Neural progenitor cell (in vitro differentiated cells): Measurements from ENCODE around the gene NEURL1. TPM values are rescaled to one million over a fixed set of nuclear protein-coding genes. Genes with fewer than 3 reads are reported as not detected.

Experiments
- DNase-seq: peaks from one replicate; pipeline ENCODE4 v3.0.0-alpha.2; 2016; ENCODE audit warnings: low spot score
- H2AFZ ChIP-seq: fragments of 200-600 bp; sonication (generic); replicated peaks from 2 replicates; pipeline ENCODE4 v1.6.1; 2016; ENCODE audit warnings: antibody characterized with exemption
- H3F3A ChIP-seq: fragments of 200-600 bp; sonication (generic); 2 replicates; pipeline ENCODE4 v1.6.1; 2016; ENCODE audit warnings: antibody characterized with exemption, low read depth
- H3K27ac ChIP-seq: fragments of 200-600 bp; sonication (generic); 2 replicates; pipeline ENCODE4 v1.5.1; 2016; ENCODE audit warnings: mild to moderate bottlenecking
- H3K27me3 ChIP-seq: fragments of 200-600 bp; sonication (generic); 2 replicates; pipeline ENCODE4 v1.6.1; 2016; ENCODE audit warnings: mild to moderate bottlenecking, moderate library complexity
- H3K36me3 ChIP-seq: fragments of 200-600 bp; sonication (generic); 2 replicates; pipeline ENCODE4 v1.5.1; 2016
- H3K4me1 ChIP-seq: fragments of 200-600 bp; sonication (generic); 2 replicates; pipeline ENCODE4 v1.6.1; 2016; ENCODE audit warnings: mixed run types
- H3K4me2 ChIP-seq: fragments of 200-600 bp; sonication (generic); 2 replicates; pipeline ENCODE4 v1.6.1; 2016
- H3K4me3 ChIP-seq: fragments of 200-600 bp; sonication (generic); 2 replicates; pipeline ENCODE4 v1.5.1; 2016
- H3K79me2 ChIP-seq: fragments of 200-600 bp; sonication (generic); 2 replicates; pipeline ENCODE4 v1.6.1; 2016; ENCODE audit warnings: low read depth
- H3K9ac ChIP-seq: fragments of 200-600 bp; sonication (generic); 2 replicates; pipeline ENCODE4 v1.6.1; 2016
- H3K9me3 ChIP-seq: fragments of 200-600 bp; sonication (generic); 2 replicates; pipeline ENCODE4 v1.5.1; 2016; ENCODE audit warnings: low read depth
- H4K20me1 ChIP-seq: fragments of 200-600 bp; sonication (generic); 2 replicates; pipeline ENCODE4 v1.6.1; 2016; ENCODE audit warnings: low read depth
- H3K27ac Mint-ChIP-seq: 3 replicates; pipeline ENCODE4 v1.8.0; 2021; ENCODE audit warnings: mixed read lengths
- H3K27me3 Mint-ChIP-seq: 2 replicates; pipeline ENCODE4 v1.8.0; 2022; ENCODE audit warnings: low read depth, mild to moderate bottlenecking, inconsistent platforms, moderate library complexity, mixed read lengths; ENCODE audit not compliant: insufficient read depth
- H3K36me3 Mint-ChIP-seq: 3 replicates; pipeline ENCODE4 v1.8.0; 2021; ENCODE audit warnings: mixed read lengths
- H3K4me1 Mint-ChIP-seq: 3 replicates; pipeline ENCODE4 v1.8.0; 2021; ENCODE audit warnings: mixed read lengths
- H3K4me3 Mint-ChIP-seq: 3 replicates; pipeline ENCODE4 v1.8.0; 2021; ENCODE audit warnings: mild to moderate bottlenecking, moderate library complexity, mixed read lengths
- H3K9me3 Mint-ChIP-seq: 3 replicates; pipeline ENCODE4 v1.8.0; 2020; ENCODE audit warnings: mixed read lengths
- EZH2 ChIP-seq: fragments of 200-600 bp; sonication (generic); IDR thresholded peaks from 2 replicates; pipeline ENCODE4 v1.6.1; 2017; ENCODE audit warnings: antibody characterized with exemption, mild to moderate bottlenecking, moderate library complexity
- EZH2phosphoT487 ChIP-seq: fragments of 200-600 bp; sonication (generic); IDR thresholded peaks from 2 replicates; pipeline ENCODE4 v1.6.1; 2017; ENCODE audit warnings: antibody characterized with exemption
- total RNA-seq: library from RNA; depleted of rRNA; stranded (reverse); fragments of >200 nt; gene quantifications from 2 replicates; pipeline ENCODE4 v1.2.3, GENCODE V29; 2015; ENCODE audit warnings: low replicate concordance
- TF ChIP-seq, protein P1 (sequence below): fragments of 200-600 bp; sonication (generic); IDR thresholded peaks from 2 replicates; pipeline ENCODE4 v1.5.1; 2017; ENCODE audit warnings: antibody characterized with exemption, mild to moderate bottlenecking

Gene NEURL1
- total RNA-seq, 1 donor from 2014 or later = 0.06 TPM

DNA sequence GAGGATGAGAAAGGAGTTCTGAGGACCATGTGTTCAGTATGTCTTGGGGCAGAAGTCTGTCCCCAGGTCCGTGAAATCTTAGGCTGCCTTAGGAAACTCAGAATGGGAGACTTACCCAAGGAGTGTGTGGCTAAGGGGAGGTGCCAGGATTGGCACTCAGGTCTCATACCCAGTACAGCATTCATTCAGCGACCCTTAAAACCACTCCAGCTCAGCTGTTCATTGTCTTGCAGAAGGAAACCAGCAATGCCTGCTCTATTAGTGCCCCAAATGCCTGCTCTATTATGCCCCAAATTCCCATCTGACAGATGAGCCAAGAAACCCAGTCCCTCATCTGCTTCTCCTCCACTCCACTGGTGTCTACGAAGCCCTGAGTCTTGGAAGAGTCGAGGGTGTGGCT, 147.8 kb downstream of the NEURL1 start:
- H3K27ac Mint-ChIP-seq = no peak overlapping the region
- peaks cover 24% of the 10 kb centered on the region for H3K4me1 ChIP-seq
- H3K9ac ChIP-seq = no peak overlapping the region
- DNase-seq = no peak
- no peak overlapping the region for H3K4me3 Mint-ChIP-seq
- H3K36me3 ChIP-seq = no peaks in the 10 kb centered on the region
- H3K9me3 ChIP-seq = no peaks in the 10 kb centered on the region
- H3F3A ChIP-seq = peaks cover 24% of the 10 kb centered on the region
- no peaks in the 10 kb centered on the region for H3K79me2 ChIP-seq
- no peak overlapping the region for H3K27ac ChIP-seq
- H2AFZ ChIP-seq = no peak overlapping the region
- H3K4me1 Mint-ChIP-seq = peaks cover 23% of the 10 kb centered on the region
- no peak overlapping the region for H3K4me3 ChIP-seq
- TF ChIP-seq EZH2 (no peak), EZH2phosphoT487 (no peak)
- TF ChIP-seq, protein P1, sequence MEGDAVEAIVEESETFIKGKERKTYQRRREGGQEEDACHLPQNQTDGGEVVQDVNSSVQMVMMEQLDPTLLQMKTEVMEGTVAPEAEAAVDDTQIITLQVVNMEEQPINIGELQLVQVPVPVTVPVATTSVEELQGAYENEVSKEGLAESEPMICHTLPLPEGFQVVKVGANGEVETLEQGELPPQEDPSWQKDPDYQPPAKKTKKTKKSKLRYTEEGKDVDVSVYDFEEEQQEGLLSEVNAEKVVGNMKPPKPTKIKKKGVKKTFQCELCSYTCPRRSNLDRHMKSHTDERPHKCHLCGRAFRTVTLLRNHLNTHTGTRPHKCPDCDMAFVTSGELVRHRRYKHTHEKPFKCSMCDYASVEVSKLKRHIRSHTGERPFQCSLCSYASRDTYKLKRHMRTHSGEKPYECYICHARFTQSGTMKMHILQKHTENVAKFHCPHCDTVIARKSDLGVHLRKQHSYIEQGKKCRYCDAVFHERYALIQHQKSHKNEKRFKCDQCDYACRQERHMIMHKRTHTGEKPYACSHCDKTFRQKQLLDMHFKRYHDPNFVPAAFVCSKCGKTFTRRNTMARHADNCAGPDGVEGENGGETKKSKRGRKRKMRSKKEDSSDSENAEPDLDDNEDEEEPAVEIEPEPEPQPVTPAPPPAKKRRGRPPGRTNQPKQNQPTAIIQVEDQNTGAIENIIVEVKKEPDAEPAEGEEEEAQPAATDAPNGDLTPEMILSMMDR = no peak
- H3K4me2 ChIP-seq = no peak overlapping the region
- H4K20me1 ChIP-seq = peaks cover 6% of the 10 kb centered on the region
- no peaks in the 10 kb centered on the region for H3K9me3 Mint-ChIP-seq
- peaks cover 8% of the 10 kb centered on the region for H3K36me3 Mint-ChIP-seq
- H3K27me3 Mint-ChIP-seq = peaks cover 10% of the 10 kb centered on the region
- no peaks in the 10 kb centered on the region for H3K27me3 ChIP-seq

Other genes starting within 250 kb of the NEURL1 start
- not detected in 2 replicates for gene RPEL1, start 247.8 kb upstream of the NEURL1 start, total RNA-seq
- gene INA, start 216.6 kb upstream of the NEURL1 start, total RNA-seq = 9.7 and 9.8 TPM in 2 replicates
- 22.5 and 28.8 TPM in 2 replicates for gene PCGF6, start 142.6 kb upstream of the NEURL1 start, total RNA-seq
- gene TAF5, start 125.7 kb upstream of the NEURL1 start, total RNA-seq = 19.0 and 22.7 TPM in 2 replicates
- gene ATP5MK, start 97.2 kb upstream of the NEURL1 start, total RNA-seq = 166 and 324 TPM in 2 replicates
- 42.8 and 44.1 TPM in 2 replicates for gene PDCD11, start 97.1 kb upstream of the NEURL1 start, total RNA-seq
- 2.1 TPM in 1 of 2 replicates, not detected in the other for gene CALHM2, start 41.3 kb upstream of the NEURL1 start, total RNA-seq
- 0.06 TPM in 1 of 2 replicates, not detected in the other for gene CALHM1, start 34.8 kb upstream of the NEURL1 start, total RNA-seq
- gene CALHM3, start 14.5 kb upstream of the NEURL1 start, total RNA-seq = not detected in 2 replicates